GM21381 (cell line): ENCODE data around the gene FUT6.

Experiments
- ATAC-seq: cut with Tn5 transposase; IDR thresholded peaks from one replicate; pipeline ENCODE4 v1.9.1; 2021; ENCODE audit warnings: mild to moderate bottlenecking, moderate library complexity; ENCODE audit not compliant: unreplicated experiment

Gene FUT6

DNA sequence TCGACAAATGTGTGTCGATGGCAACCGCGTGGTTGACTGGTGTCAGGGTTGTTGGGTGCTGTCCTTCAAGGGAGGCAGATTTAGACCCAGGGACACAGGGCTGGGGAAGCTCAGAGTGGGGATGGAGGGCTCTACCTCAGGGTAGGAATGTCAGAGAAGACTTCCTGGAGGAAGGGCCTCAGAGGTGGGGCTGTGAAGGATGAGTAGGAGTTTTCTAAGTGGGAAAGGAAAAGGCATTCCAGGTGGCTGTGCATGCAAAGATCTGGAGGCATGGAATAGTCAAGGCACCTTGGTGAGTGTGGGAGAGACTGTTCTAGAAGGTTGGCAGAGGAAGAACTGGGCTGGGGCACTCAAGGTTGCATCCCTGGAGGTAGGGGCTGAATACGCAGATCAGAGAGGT is 32.6 kb downstream of the FUT6 start:
- no peak for ATAC-seq

DNA sequence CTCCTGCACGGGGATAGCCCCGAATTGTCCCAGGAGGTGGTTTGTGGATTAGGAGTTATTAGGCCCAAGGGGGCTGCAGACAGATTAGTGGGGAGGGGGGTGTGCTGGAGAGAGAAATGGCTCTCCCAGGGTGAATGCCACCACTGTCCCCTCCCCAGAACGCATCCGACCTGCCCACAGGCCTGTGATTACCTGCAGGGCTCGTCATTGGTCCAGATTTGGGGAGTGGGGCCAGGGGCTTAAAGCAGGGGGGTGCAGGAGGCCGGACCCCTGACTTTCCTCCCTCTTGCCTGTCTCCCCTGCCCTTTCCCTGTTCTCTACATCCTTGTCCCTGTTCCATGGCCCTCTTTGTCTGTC is 33.4 kb downstream of the FUT6 start:
- ATAC-seq: no peak

DNA sequence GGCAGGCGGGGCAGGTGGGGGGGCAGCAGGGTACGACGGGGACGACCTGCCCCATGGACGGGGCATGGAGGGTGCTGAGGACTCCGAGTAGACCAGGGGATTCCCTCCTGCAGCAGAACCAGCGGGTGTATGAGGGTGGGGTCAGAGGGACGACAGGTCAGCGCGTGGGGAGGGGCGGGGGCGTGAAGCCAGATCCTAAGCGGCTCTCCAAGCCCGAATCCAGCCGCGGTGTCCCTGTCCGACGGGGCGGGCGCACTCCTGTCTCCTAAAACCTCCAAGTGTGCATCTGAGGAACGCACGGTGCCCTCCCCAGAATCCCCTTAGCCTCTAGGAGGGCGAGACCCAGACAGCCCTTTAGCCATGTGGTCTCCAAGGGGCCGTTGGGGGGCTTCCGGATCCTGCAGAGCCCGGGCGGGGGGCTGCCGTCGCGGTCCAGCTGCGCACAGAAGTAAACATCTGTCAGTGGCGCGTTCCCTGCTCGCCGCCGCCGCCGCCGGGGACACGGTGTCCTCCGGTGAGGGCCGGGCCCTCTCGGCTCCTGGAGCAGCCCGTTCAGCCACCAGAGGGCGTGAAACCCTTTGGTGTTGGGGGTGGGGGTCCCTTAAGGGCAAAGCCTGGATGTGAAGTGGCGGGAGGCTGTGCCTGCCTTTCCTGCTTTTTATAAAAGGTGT is 33.9 kb downstream of the FUT6 start:
- ATAC-seq: no peak

- no peak for ATAC-seq
Measured at GRCh38 chr19:5804516-5805461, 34.7 kb downstream of the FUT6 start, which contains the start of gene NRTN. NRTN (plus strand) TSS chr19:5805067; CDS start chr19:5824166, 19,099 bp downstream.

GRCh38 chr19:5803752-5804515 is 35.6 kb downstream of the FUT6 start:
- ATAC-seq: peak; percentile 83

- ATAC-seq: no peak
Measured at GRCh38 chr19:5803441-5803751, 36.1 kb downstream of the FUT6 start.

GRCh38 chr19:5801796-5802619 is 37.5 kb downstream of the FUT6 start:
- ATAC-seq: no peak

DNA sequence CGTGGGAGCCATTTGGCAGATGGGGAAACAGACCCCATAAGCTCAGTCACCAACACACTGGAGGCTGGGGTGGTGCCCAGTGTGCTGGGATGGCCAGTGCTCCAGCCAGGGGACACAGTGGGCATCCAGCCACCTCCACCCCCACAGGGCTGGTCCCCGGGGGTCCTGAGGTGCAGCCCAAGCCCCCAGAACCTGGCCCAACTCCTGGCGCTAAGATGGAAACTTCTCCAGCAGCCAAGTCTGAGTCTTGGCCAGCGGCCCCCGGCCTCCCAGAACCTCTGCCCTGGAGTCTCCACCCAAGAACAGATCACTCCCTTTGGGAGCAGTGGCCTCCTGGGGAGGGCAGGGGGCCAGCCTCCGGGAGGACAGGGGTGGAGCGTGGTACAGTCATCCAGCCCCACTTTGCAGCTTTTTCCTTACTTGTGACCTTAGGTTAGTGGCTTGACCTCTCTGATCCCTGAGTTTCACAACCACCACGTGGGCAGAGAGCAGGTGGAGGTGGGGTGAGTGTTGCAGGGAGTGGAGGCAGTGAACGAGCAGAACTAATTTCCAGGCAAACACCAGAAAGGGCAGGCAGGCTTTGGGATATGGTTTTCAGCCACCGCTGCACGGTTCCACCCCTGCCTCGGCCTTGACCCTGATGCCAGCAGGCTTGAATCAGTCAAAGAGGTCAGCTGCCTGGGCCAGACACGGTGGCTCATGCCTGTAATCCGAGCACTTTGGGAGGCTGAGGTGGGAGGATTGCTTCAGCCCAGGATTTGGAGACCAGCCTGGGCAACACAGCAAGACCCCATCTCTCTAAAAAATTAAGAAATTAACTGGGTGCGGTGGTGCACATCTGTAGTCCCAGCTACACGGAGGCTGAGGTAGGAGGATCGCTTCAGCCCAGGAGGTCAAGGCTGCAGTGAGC is 38.9 kb downstream of the FUT6 start:
- ATAC-seq: no peak

GRCh38 chr19:5799247-5800241 is 40.0 kb downstream of the FUT6 start:
- no peak for ATAC-seq

GRCh38 chr19:5798244-5798643 is 41.3 kb downstream of the FUT6 start:
- no peak for ATAC-seq

DNA sequence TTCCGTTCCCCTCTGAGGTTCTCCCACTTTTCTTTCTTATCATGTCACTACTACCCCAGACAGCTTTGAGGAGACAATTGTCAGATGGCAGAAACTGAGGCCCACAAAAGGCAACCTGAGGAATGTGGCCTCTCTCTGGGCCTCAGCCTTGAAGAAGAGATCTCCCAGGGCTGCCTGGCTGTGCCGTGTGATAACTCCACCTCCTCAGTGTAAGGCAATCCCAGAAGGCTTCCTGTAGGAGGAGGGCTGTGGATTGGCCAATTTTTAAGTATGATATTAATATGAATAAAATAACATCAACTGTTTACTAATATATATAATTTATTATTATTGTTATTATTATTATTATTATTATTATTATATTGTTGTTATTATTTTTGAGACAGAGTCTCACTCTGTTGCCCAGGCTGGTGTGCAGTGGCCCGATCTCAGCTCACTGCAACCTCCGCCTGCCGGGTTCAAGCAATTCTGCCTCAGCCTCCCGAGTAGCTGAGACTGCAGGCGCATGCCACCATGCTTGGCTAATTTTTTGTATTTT is 44.1 kb downstream of the FUT6 start:
- no peak for ATAC-seq

DNA sequence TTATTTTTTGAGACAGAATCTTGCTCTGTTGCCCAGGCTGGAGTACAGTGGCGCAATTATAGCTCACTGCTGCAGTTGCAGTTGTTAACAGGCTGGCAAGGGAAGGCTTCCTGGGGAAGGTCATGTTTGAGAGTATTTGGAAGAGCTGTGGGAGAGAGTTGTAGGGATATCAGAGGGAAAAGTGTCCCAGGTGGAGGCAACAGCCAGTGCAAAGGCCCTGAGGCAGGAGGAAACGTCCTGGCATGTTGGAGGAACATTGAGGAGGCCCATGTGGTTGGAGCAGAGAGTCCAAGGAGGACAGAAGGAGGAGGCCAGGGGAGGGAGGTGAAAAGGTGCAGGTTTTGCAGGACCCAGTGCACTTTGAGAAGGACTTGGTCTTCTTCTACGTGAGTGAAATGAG is 46.3 kb downstream of the FUT6 start:
- ATAC-seq: no peak

- ATAC-seq: no peak
Measured at GRCh38 chr19:5792224-5792623, 47.3 kb downstream of the FUT6 start.

- peak; percentile 85 for ATAC-seq
Measured at GRCh38 chr19:5790559-5791520, 48.7 kb downstream of the FUT6 start, which contains the start of gene DUS3L. DUS3L (minus strand) TSS chr19:5791163; CDS start chr19:5791141, 22 bp downstream.

DNA sequence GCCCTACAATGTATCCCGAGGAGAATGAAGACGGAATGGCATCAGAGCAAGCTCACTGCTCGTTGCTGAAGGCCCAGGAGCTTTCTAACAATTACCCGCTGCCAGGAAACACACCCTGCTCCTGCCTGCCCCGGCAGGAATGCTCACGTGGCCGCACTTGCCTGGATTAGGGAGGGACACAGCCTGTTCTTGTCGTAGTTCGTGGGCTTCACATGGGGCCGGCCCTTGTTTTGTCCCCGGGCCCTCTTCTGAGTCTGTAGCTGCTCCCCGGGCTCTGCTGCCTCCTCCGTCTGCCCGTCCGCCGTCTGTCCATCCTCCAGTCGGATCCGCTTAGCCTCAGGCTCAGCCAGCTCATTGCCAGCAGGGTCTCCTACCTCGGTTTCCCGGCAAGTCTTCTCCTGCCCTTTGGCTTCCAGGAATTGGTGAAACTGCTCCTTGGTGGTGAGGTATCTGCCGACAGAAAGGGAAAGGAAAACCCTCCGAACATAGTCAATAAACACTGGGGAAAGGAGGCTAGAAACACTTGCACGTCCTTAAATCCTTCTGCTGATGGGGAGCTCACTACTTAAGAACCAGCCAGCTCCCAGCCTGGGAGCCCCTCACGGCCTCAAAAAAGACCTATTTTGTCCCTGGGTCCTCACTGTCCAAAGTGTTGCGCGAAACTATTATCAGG is 49.5 kb downstream of the FUT6 start:
- no peak for ATAC-seq

DNA sequence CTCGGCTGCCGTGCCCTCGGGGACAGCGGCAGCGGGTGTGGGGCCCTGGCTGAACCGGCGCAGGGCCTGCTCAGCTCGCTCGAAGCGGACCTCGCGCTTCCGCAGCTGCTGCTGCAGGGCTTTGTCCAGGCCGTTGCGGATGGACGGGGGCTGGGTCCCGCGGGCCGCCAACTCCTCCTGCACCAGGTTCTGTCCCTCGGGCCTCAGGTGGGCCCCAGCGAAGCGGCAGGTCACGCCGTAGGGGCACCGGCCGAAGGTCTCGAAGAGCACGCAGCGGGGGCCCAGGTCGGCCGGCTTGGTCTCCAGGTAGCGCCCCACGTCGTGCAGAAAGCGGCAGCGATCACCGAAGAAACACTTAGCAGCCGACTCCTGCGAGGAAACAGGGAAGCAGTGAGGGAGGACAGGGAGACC is 50.1 kb downstream of the FUT6 start:
- no peak for ATAC-seq
